Measurements from ENCODE around the gene SLC9A9.

Gene SLC9A9

GRCh38 chr3:143720381-143720780 lies 127.9 kb downstream of the SLC9A9 start:
- Histone ChIP-seq H3K27me3 (ENCODE audit: insufficient read depth, low read length) (no peaks in the 10 kb centered on the region), H3K14ac (ENCODE audit: low read length) (no peak overlapping the region), H4K8ac (ENCODE audit: low read depth, low read length) (no peak overlapping the region), H2BK5ac (ENCODE audit: low read depth, low read length, poor library complexity) (no peak overlapping the region), H2AFZ (ENCODE audit: insufficient read depth, low read length, poor library complexity) (no peak overlapping the region), H2AK5ac (ENCODE audit: low read length) (no peak overlapping the region), H3K27ac (ENCODE audit: low read depth, low read length) (no peak overlapping the region), H3K4ac (ENCODE audit: low read depth, low read length) (no peak overlapping the region), H4K12ac (ENCODE audit: low read depth, low read length) (no peak overlapping the region), H3K79me1 (ENCODE audit: low read length) (no peaks in the 10 kb centered on the region), H3K9ac (ENCODE audit: low read length) (no peak overlapping the region), H3K79me2 (ENCODE audit: control insufficient read depth, insufficient read depth, low read length, poor library complexity) (no peaks in the 10 kb centered on the region), H4K91ac (ENCODE audit: low read depth, low read length) (no peak overlapping the region), H3K36me3 (ENCODE audit: control insufficient read depth in 1 of 2, insufficient read depth in 2 of 2, low read length in 2 of 2) (no peaks in the 10 kb centered on the region), H3K23ac (ENCODE audit: low read length) (no peak overlapping the region), H2BK12ac (ENCODE audit: low read length) (no peak overlapping the region), H3K18ac (ENCODE audit: low read length) (no peak overlapping the region), H3K9me3 (ENCODE audit: insufficient read depth, low read depth, low read length) (no peaks in the 10 kb centered on the region), H2BK120ac (ENCODE audit: insufficient read depth, low read length, poor library complexity) (no peak overlapping the region), H3K4me3 (ENCODE audit: low read depth, low read length) (no peak overlapping the region), H3K4me2 (ENCODE audit: low read length) (no peak overlapping the region), H3K4me1 (ENCODE audit: control insufficient read depth in 1 of 2, insufficient read depth in 2 of 2, low read length in 2 of 2) (no peaks in the 10 kb centered on the region)
- no CpG with 5 or more reads among the region's 2 CpGs for WGBS (ENCODE audit: extremely low coverage, insufficient coverage, insufficient read length)
- no peak for DNase-seq

- Histone ChIP-seq H4K12ac (ENCODE audit: low read depth, low read length) (no peak overlapping the region), H3K4me2 (ENCODE audit: low read length) (no peak overlapping the region), H3K9me3 (ENCODE audit: insufficient read depth, low read depth, low read length) (no peaks in the 10 kb centered on the region), H3K4me1 (ENCODE audit: control insufficient read depth in 1 of 2, insufficient read depth in 2 of 2, low read length in 2 of 2) (no peaks in the 10 kb centered on the region), H3K18ac (ENCODE audit: low read length) (no peak overlapping the region), H2BK120ac (ENCODE audit: insufficient read depth, low read length, poor library complexity) (no peak overlapping the region), H3K79me1 (ENCODE audit: low read length) (no peaks in the 10 kb centered on the region), H3K14ac (ENCODE audit: low read length) (no peak overlapping the region), H4K8ac (ENCODE audit: low read depth, low read length) (no peak overlapping the region), H3K27ac (ENCODE audit: low read depth, low read length) (no peak overlapping the region), H2AFZ (ENCODE audit: insufficient read depth, low read length, poor library complexity) (no peak overlapping the region), H3K4me3 (ENCODE audit: low read depth, low read length) (no peak overlapping the region), H2BK12ac (ENCODE audit: low read length) (no peak overlapping the region), H3K4ac (ENCODE audit: low read depth, low read length) (no peak overlapping the region), H3K79me2 (ENCODE audit: control insufficient read depth, insufficient read depth, low read length, poor library complexity) (no peaks in the 10 kb centered on the region), H3K27me3 (ENCODE audit: insufficient read depth, low read length) (no peaks in the 10 kb centered on the region), H2AK5ac (ENCODE audit: low read length) (no peak overlapping the region), H3K36me3 (ENCODE audit: control insufficient read depth in 1 of 2, insufficient read depth in 2 of 2, low read length in 2 of 2) (no peaks in the 10 kb centered on the region), H3K9ac (ENCODE audit: low read length) (peak overlapping the region; percentile 34), H2BK5ac (ENCODE audit: low read depth, low read length, poor library complexity) (no peak overlapping the region), H4K91ac (ENCODE audit: low read depth, low read length) (no peak overlapping the region), H3K23ac (ENCODE audit: low read length) (no peak overlapping the region)
- WGBS (ENCODE audit: extremely low coverage, insufficient coverage, insufficient read length), result no CpG with 5 or more reads among the region's 7 CpGs
- no peak for DNase-seq
Observed at GRCh38 chr3:143718463-143718862, 129.8 kb downstream of the SLC9A9 start.

GRCh38 chr3:143716731-143717130 lies 131.5 kb downstream of the SLC9A9 start:
- H4K8ac ChIP-seq (ENCODE audit: low read depth, low read length), result no peak overlapping the region

GRCh38 chr3:143712522-143712921 lies 135.7 kb downstream of the SLC9A9 start:
- Histone ChIP-seq H3K18ac (ENCODE audit: low read length) (no peak overlapping the region), H3K9me3 (ENCODE audit: insufficient read depth, low read depth, low read length) (no peaks in the 10 kb centered on the region), H3K27me3 (ENCODE audit: insufficient read depth, low read length) (no peaks in the 10 kb centered on the region), H3K4me2 (ENCODE audit: low read length) (no peak overlapping the region), H3K36me3 (ENCODE audit: control insufficient read depth in 1 of 2, insufficient read depth in 2 of 2, low read length in 2 of 2) (no peaks in the 10 kb centered on the region), H3K4ac (ENCODE audit: low read depth, low read length) (no peak overlapping the region), H3K9ac (ENCODE audit: low read length) (no peak overlapping the region), H3K79me1 (ENCODE audit: low read length) (no peaks in the 10 kb centered on the region), H3K23ac (ENCODE audit: low read length) (no peak overlapping the region), H4K12ac (ENCODE audit: low read depth, low read length) (no peak overlapping the region), H3K4me1 (ENCODE audit: control insufficient read depth in 1 of 2, insufficient read depth in 2 of 2, low read length in 2 of 2) (no peaks in the 10 kb centered on the region), H2BK12ac (ENCODE audit: low read length) (no peak overlapping the region), H4K91ac (ENCODE audit: low read depth, low read length) (no peak overlapping the region), H3K79me2 (ENCODE audit: control insufficient read depth, insufficient read depth, low read length, poor library complexity) (no peaks in the 10 kb centered on the region), H3K27ac (ENCODE audit: low read depth, low read length) (no peak overlapping the region), H3K14ac (ENCODE audit: low read length) (no peak overlapping the region), H2BK120ac (ENCODE audit: insufficient read depth, low read length, poor library complexity) (no peak overlapping the region), H2AK5ac (ENCODE audit: low read length) (no peak overlapping the region), H2BK5ac (ENCODE audit: low read depth, low read length, poor library complexity) (no peak overlapping the region), H4K8ac (ENCODE audit: low read depth, low read length) (no peak overlapping the region), H2AFZ (ENCODE audit: insufficient read depth, low read length, poor library complexity) (no peak overlapping the region), H3K4me3 (ENCODE audit: low read depth, low read length) (no peak overlapping the region)
- no peak for DNase-seq

More at GRCh38 chr3:143716731-143717130, 131.5 kb downstream of the SLC9A9 start:
- no peaks in the 10 kb centered on the region for H3K79me1 ChIP-seq (ENCODE audit: low read length)
- WGBS (ENCODE audit: extremely low coverage, insufficient coverage, insufficient read length), result no CpG with 5 or more reads among the region's 4 CpGs
- no peak overlapping the region for H2BK12ac ChIP-seq (ENCODE audit: low read length)
- no peak overlapping the region for H4K91ac ChIP-seq (ENCODE audit: low read depth, low read length)
- no peak overlapping the region for H3K23ac ChIP-seq (ENCODE audit: low read length)
- no peak overlapping the region for H2AFZ ChIP-seq (ENCODE audit: insufficient read depth, low read length, poor library complexity)
- no peak overlapping the region for H2BK120ac ChIP-seq (ENCODE audit: insufficient read depth, low read length, poor library complexity)
- H3K18ac ChIP-seq (ENCODE audit: low read length), result no peak overlapping the region
- no peaks in the 10 kb centered on the region for H3K79me2 ChIP-seq (ENCODE audit: control insufficient read depth, insufficient read depth, low read length, poor library complexity)
- H3K36me3 ChIP-seq (ENCODE audit: control insufficient read depth in 1 of 2, insufficient read depth in 2 of 2, low read length in 2 of 2), result no peaks in the 10 kb centered on the region
- H3K4me3 ChIP-seq (ENCODE audit: low read depth, low read length), result no peak overlapping the region
- H4K12ac ChIP-seq (ENCODE audit: low read depth, low read length), result no peak overlapping the region
- no peaks in the 10 kb centered on the region for H3K27me3 ChIP-seq (ENCODE audit: insufficient read depth, low read length)
- DNase-seq, result no peak
- no peak overlapping the region for H3K14ac ChIP-seq (ENCODE audit: low read length)
- no peak overlapping the region for H2BK5ac ChIP-seq (ENCODE audit: low read depth, low read length, poor library complexity)
- no peaks in the 10 kb centered on the region for H3K9me3 ChIP-seq (ENCODE audit: insufficient read depth, low read depth, low read length)
- H3K27ac ChIP-seq (ENCODE audit: low read depth, low read length), result no peak overlapping the region
- H3K9ac ChIP-seq (ENCODE audit: low read length), result no peak overlapping the region
- H3K4me2 ChIP-seq (ENCODE audit: low read length), result no peak overlapping the region
- H3K4me1 ChIP-seq (ENCODE audit: control insufficient read depth in 1 of 2, insufficient read depth in 2 of 2, low read length in 2 of 2), result no peaks in the 10 kb centered on the region
- H3K4ac ChIP-seq (ENCODE audit: low read depth, low read length), result no peak overlapping the region
- no peak overlapping the region for H2AK5ac ChIP-seq (ENCODE audit: low read length)
